SK-N-SH (cell line): Measurements from ENCODE around the gene GNE. TPM values are rescaled to one million over a fixed set of nuclear protein-coding genes. Genes with fewer than 3 reads are reported as not detected.

Source experiments
- CTCF ChIA-PET: fragments of 300-600, 350-600 bp; formaldehyde crosslinking; extraction: SDS; loops from one replicate; lab custom pipeline; 2021; lab: Yijun Ruan, JAX
- POLR2A ChIA-PET: fragments of 350-600 bp; sonication (Branson Sonifier 250); formaldehyde crosslinking; extraction: SDS; loops from one replicate; lab custom pipeline; 2020; ENCODE audit warnings: antibody characterized with exemption, inconsistent platforms; lab: Yijun Ruan, JAX
- DNase-seq: peaks from one replicate; pipeline ENCODE4 v3.0.0; 2012
- H2AFZ ChIP-seq: fragments of 200-600 bp; sonication (generic); 2 replicates; pipeline ENCODE4 v1.8.1; 2016; ENCODE audit warnings: antibody characterized with exemption, mild to moderate bottlenecking, low read depth
- H3F3A ChIP-seq: fragments of 200-600 bp; sonication (generic); replicated peaks from 2 replicates; pipeline ENCODE3; 2016; ENCODE audit warnings: antibody characterized with exemption, mild to moderate bottlenecking; ENCODE audit not compliant: insufficient read depth
- H3K27ac ChIP-seq, 2 experiments: fragments of 200-500 bp in 1 of 2; fragments of 200-600 bp in 1 of 2; sonication (Bioruptor generic) in 1 of 2; sonication (generic), shearing (Covaris generic) in 1 of 2; 2 replicates each; pipeline versions ENCODE4 v1.5.1 to v1.6.1; 2014 to 2016; ENCODE audit warnings: low read depth in 2 of 2, inconsistent platforms in 1 of 2, low read length in 1 of 2, mild to moderate bottlenecking in 1 of 2, mixed read lengths in 1 of 2
- H3K27me3 ChIP-seq: fragments of 200-600 bp; sonication (generic), shearing (Covaris generic); 2 replicates; pipeline ENCODE4 v1.6.1; 2016; ENCODE audit warnings: mixed run types; ENCODE audit not compliant: insufficient read depth
- H3K36me3 ChIP-seq, 2 experiments: fragments of 200-500 bp in 1 of 2; fragments of 200-600 bp in 1 of 2; sonication (Bioruptor generic) in 1 of 2; sonication (generic) in 1 of 2; replicated peaks in 1 of 2; 2 replicates each; pipeline versions ENCODE3 to v1.5.1; 2014 to 2016; ENCODE audit warnings: low read length in 1 of 2, mild to moderate bottlenecking in 1 of 2; ENCODE audit not compliant: insufficient read depth in 2 of 2, control insufficient read depth in 1 of 2
- H3K4me1 ChIP-seq, 2 experiments: fragments of 200-500 bp in 1 of 2; fragments of 200-600 bp in 1 of 2; sonication (Bioruptor generic) in 1 of 2; sonication (generic), shearing (Covaris generic) in 1 of 2; 2 replicates each; pipeline versions ENCODE4 v1.5.1 to v1.6.1; 2014 to 2016; ENCODE audit warnings: low read depth in 1 of 2, low read length in 1 of 2, mixed run types in 1 of 2; ENCODE audit not compliant: insufficient read depth in 2 of 2, control insufficient read depth in 1 of 2
- H3K4me2 ChIP-seq: fragments of 200-600 bp; sonication (generic), shearing (Covaris generic); 2 replicates; pipeline ENCODE4 v1.6.1; 2017; ENCODE audit warnings: mixed run types
- H3K4me3 ChIP-seq, 2 experiments: fragments of 200-500 bp in 1 of 2; fragments of 200-600 bp in 1 of 2; sonication (Bioruptor generic) in 1 of 2; sonication (generic), shearing (Covaris generic) in 1 of 2; 2 replicates each; pipeline versions ENCODE4 v1.5.1 to v1.8.1; 2014 to 2016; ENCODE audit warnings: low read depth in 2 of 2, inconsistent platforms in 1 of 2, low read length in 1 of 2, mild to moderate bottlenecking in 1 of 2, mixed read lengths in 1 of 2, moderate library complexity in 1 of 2
- H3K79me2 ChIP-seq: fragments of 200-600 bp; sonication (generic); 2 replicates; pipeline ENCODE4 v1.8.1; 2017; ENCODE audit warnings: mild to moderate bottlenecking; ENCODE audit not compliant: insufficient read depth
- H3K9ac ChIP-seq: fragments of 200-600 bp; sonication (generic); 2 replicates; pipeline ENCODE4 v1.6.1; 2017; ENCODE audit warnings: mixed run types
- H3K9me2 ChIP-seq: fragments of 200-600 bp; sonication (generic); 2 replicates; pipeline ENCODE4 v1.6.1; 2017; ENCODE audit warnings: mixed run types
- H3K9me3 ChIP-seq: fragments of 200-600 bp; sonication (generic); 2 replicates; pipeline ENCODE4 v1.6.1; 2017; ENCODE audit warnings: mixed run types, mild to moderate bottlenecking, moderate library complexity
- H4K20me1 ChIP-seq: fragments of 200-600 bp; sonication (generic); 2 replicates; pipeline ENCODE4 v1.6.1; 2017; ENCODE audit warnings: mild to moderate bottlenecking, mixed run types; ENCODE audit not compliant: insufficient read depth
- CHD2 ChIP-seq: fragments of 150-350 bp; IDR thresholded peaks from 2 replicates; pipeline ENCODE4 v1.6.1; 2018; ENCODE audit warnings: low read length; ENCODE audit not compliant: partially characterized antibody
- CTCF ChIP-seq: fragments of 200-600 bp; sonication (generic); IDR thresholded peaks from 2 replicates; pipeline ENCODE4 v1.6.1; 2017; ENCODE audit warnings: antibody characterized with exemption, mild to moderate bottlenecking, moderate library complexity
- EP300 ChIP-seq, 2 experiments: IDR thresholded peaks; 2 replicates each; pipeline versions ENCODE4 v1.4.0 to v1.6.1; 2012; ENCODE audit warnings: borderline replicate concordance in 1 of 2, low read depth in 1 of 2, low read length in 1 of 2
- EZH2phosphoT487 ChIP-seq: fragments of 200-600 bp; sonication (generic); IDR thresholded peaks from 2 replicates; pipeline ENCODE4 v1.6.1; 2017; ENCODE audit warnings: low read depth, mixed run types, mild to moderate bottlenecking, antibody characterized with exemption, moderate library complexity, borderline replicate concordance
- FOSL2 ChIP-seq: IDR thresholded peaks from 2 replicates; pipeline ENCODE4 v1.4.0; 2012; ENCODE audit warnings: low read depth, mild to moderate bottlenecking, moderate library complexity, borderline replicate concordance
- FOXM1 ChIP-seq: IDR thresholded peaks from 2 replicates; pipeline ENCODE4 v1.4.0; 2012; ENCODE audit warnings: low read depth, mild to moderate bottlenecking
- GATA2 ChIP-seq: sonication (generic); formaldehyde crosslinking; IDR thresholded peaks from 2 replicates; pipeline ENCODE4 v1.5.0; 2020; ENCODE audit warnings: mild to moderate bottlenecking, missing genetic modification reagents
- PBX3 ChIP-seq: IDR thresholded peaks from 2 replicates; pipeline ENCODE4; 2012
- RAD21 ChIP-seq: IDR thresholded peaks from 2 replicates; pipeline ENCODE4 v1.6.1; 2012; ENCODE audit warnings: mild to moderate bottlenecking, low read length
- REST ChIP-seq: IDR thresholded peaks from 2 replicates; pipeline ENCODE4 v1.6.1; 2012; ENCODE audit warnings: mild to moderate bottlenecking, low read depth, low read length, moderate library complexity
- RXRA ChIP-seq: IDR thresholded peaks from 2 replicates; pipeline ENCODE4 v1.4.0; 2012; ENCODE audit warnings: low read depth, mild to moderate bottlenecking, borderline replicate concordance
- SIN3A ChIP-seq: IDR thresholded peaks from 2 replicates; pipeline ENCODE4 v1.6.1; 2012; ENCODE audit warnings: low read depth, mild to moderate bottlenecking, low read length, moderate library complexity, borderline replicate concordance
- SMC3 ChIP-seq: IDR thresholded peaks from 2 replicates; pipeline ENCODE4 v1.6.1; 2012; ENCODE audit warnings: low read depth, low read length, improper control_type of control experiment
- TEAD4 ChIP-seq: IDR thresholded peaks from 2 replicates; pipeline ENCODE4 v1.4.0; 2012; ENCODE audit warnings: mild to moderate bottlenecking, borderline replicate concordance; ENCODE audit not compliant: insufficient read depth
- USF2 ChIP-seq: fragments of 150-350 bp; IDR thresholded peaks from 2 replicates; pipeline ENCODE4 v1.6.1; 2017; ENCODE audit warnings: antibody characterized with exemption, low read length, low read depth, borderline replicate concordance
- WGBS: methylation state at CpG from one replicate; pipeline ENCODE4 v1.1.6; 2017; ENCODE audit warnings: low lambda C conversion rate; 5-methylcytosine and 5-hydroxymethylcytosine counted together
- polyA plus RNA-seq, 3 experiments: library from polyadenylated mRNA; depleted of rRNA; stranded (reverse); fragments of >200 nt; gene quantifications; 2 replicates each; pipeline ENCODE4 v1.2.3, GENCODE V29; 2012

GNE gene
- polyA plus RNA-seq, 1 of the 3 experiments (the other 2 are of a cell fraction): 13.0 TPM

- TF ChIP-seq EZH2phosphoT487 (no peak), SMC3 (no peak), CTCF (no peak), FOSL2 (no peak), RAD21 (no peak), FOXM1 (no peak), SIN3A (no peak), USF2 (no peak), EP300 (IDR thresholded peaks at IDR 0.05; ENCODE audit: borderline replicate concordance in 1 of 2, low read depth in 1 of 2, low read length in 1 of 2) (no peak), PBX3 (no peak), GATA2 (CRISPR knock-in tag) (no peak), REST (no peak), RXRA (no peak), TEAD4 (no peak), CHD2 (no peak)
- H3K4me1 ChIP-seq: peaks cover 0 to 3% of the 10 kb centered on the region in 2 experiments; a peak in 1 of 4 replicates
- H3K9ac ChIP-seq: no peak overlapping the region
- no peaks in the 10 kb centered on the region for H3K9me3 ChIP-seq
- 98% methylated on average over 3 of the region's 3 CpGs for WGBS
- peaks cover 56 to 64% of the 10 kb centered on the region in 2 experiments for H3K36me3 ChIP-seq
- POLR2A ChIA-PET: no interaction called here
- no peak overlapping the region for H2AFZ ChIP-seq
- H3K27ac ChIP-seq: no peak overlapping the region
- H3K9me2 ChIP-seq: no peaks in the 10 kb centered on the region
- DNase-seq: no peak
- no peaks in the 10 kb centered on the region for H4K20me1 ChIP-seq
- no peaks in the 10 kb centered on the region for H3K27me3 ChIP-seq
- H3K4me2 ChIP-seq: no peak overlapping the region
- peaks cover 30% of the 10 kb centered on the region for H3K79me2 ChIP-seq
- H3K4me3 ChIP-seq: no peak overlapping the region
- CTCF ChIA-PET: interaction anchor here (1.3 kb wide), 1 partner anchor 9 kb away, joined by 4 read pairs; no protein-coding TSS in a partner anchor
- H3F3A ChIP-seq: peaks cover 17% of the 10 kb centered on the region
These were observed 36.6 kb downstream of the GNE start for GRCh38 chr9:36221667-36222066.
